ENCODE measurements around the gene PIP4K2B.

The PIP4K2B gene

GRCh38 chr17:38799501-38800236 lies at the start of gene PIP4K2B:
Gene PIP4K2B (minus strand): TSS chr17:38799556. CDS start chr17:38799424, 132 bp downstream.
- H3K4me3 ChIP-seq (replicated peaks; ENCODE audit: low read depth, low read length), result peak within 1 kb of the TSS; percentile 80
- DNase-seq (ENCODE audit: low read depth), result peak; percentile 99
- TF ChIP-seq CTCF (IDR thresholded peaks at IDR 0.05; ENCODE audit: low read length, missing control alignments), result no peak

GRCh38 chr17:38848557-38848891 lies 49.2 kb upstream of the PIP4K2B start:
- no peak for DNase-seq (ENCODE audit: low read depth)
- TF ChIP-seq CTCF (IDR thresholded peaks at IDR 0.05; ENCODE audit: low read length, missing control alignments), result no peak

GRCh38 chr17:38844261-38844757 lies 45.0 kb upstream of the PIP4K2B start:
- no peak for TF ChIP-seq CTCF (IDR thresholded peaks at IDR 0.05; ENCODE audit: low read length, missing control alignments)
- no peak for DNase-seq (ENCODE audit: low read depth)
- no peak overlapping the region for H3K4me3 ChIP-seq (replicated peaks; ENCODE audit: low read depth, low read length)

More at GRCh38 chr17:38848557-38848891, 49.2 kb upstream of the PIP4K2B start:
- H3K4me3 ChIP-seq (replicated peaks; ENCODE audit: low read depth, low read length), result no peak overlapping the region

DNA sequence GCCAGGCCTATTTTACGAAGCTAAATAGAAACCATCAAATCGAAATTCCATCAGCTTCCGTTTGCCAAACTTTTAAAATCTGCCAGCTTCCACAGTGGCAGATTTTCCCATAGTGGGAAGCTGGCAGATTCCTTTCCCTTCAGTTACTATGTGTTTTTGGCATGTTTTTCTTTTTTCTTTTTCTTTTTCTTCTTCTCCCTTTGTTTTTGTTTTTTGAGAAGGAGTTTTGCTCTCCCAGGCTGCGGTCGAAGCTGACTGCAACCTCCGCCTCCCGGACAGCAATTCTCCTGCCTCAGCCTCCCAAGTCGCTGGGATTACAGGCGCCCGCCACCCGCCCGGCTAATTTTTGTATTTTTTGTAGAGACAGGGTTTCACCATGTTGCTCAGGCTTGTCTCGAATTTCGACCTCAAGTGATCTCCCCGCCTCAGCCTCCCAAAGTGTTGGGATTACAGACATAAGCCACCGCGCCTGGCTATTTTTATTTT lies 26.4 kb upstream of the PIP4K2B start:
- no peak for DNase-seq (ENCODE audit: low read depth)
- no peak for TF ChIP-seq CTCF (IDR thresholded peaks at IDR 0.05; ENCODE audit: low read length, missing control alignments)
- H3K4me3 ChIP-seq (replicated peaks; ENCODE audit: low read depth, low read length), result peak overlapping the region; percentile 99

DNA sequence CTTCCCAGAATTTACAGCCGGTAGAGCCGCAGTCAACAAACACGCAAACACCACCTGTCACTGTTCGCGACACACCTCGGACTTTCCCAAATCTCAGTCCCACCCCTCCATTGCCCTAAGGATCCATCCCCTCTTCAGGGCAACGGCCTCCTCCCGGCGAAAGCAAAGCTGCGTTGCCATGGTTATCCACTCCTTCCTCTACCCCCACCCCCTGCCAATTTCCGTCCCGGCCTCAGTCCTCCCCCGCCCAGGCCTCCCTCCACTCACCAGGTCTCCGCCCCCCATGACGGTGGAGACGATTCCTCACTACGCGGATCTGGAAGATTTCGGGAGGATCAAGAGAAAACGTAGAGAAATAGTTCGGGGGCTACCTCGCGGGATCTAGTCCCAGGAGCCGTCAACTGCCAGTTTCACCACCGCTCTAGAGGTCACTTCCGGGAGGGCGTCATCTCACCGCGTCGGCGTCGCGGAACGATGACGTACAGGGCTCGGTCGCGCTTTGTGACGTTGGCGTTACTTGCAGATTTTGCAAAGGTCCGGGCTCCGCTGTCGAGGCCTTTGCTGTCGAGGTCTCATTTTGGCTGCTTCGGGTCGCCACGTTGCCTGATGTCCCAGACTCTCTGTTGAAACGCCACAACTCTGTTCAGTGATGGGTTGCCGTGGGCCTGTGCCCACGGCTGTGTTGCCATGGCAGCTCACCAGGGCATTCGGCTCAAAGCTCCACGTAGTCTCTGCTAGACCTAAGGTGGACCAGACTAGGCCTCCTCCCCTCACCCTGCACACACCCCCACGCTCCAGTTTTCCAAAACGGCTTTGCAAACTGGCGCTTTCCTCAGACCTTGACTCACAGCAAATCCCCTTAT lies 25.8 kb upstream of the PIP4K2B start, which contains the start of gene CWC25:
TSS of gene CWC25 (minus strand) at position 423 of the 863 bp plus-strand sequence. CDS start at position 285, 138 bp downstream.
- peak; percentile 98 for DNase-seq (ENCODE audit: low read depth)
- TF ChIP-seq CTCF (IDR thresholded peaks at IDR 0.05; ENCODE audit: low read length, missing control alignments), result no peak
- peak within 1 kb of the TSS; percentile 99 for H3K4me3 ChIP-seq (replicated peaks; ENCODE audit: low read depth, low read length)

DNA sequence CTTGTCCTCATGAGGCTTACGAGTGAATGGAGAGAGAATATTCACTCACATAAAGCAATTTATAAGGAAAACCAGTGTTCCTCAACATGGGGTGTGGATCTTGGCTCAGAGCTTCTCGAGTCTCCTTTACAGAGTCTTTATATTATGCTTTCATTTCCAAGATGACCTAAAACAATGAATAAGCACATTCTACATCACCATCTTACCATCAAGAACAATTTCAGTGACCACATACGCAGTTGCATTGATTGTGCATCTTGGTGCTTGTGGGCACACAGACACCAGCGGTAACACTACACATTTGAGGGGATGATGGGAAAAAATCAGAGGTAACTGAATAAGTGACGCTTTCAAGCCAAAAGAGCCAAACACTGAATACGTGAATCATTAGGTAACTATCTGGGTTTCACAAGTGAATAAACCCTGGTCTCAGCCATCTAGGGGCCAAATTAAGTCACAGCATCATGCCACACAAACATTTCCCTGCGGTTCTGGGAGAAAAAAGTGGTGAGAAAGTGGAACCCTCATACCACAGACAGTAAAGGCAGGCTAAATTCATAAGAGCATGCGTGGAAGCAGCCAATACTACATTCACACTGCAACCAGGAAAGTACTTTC lies 16.3 kb upstream of the PIP4K2B start:
- DNase-seq (ENCODE audit: low read depth), result peak; percentile 56
- H3K4me3 ChIP-seq (replicated peaks; ENCODE audit: low read depth, low read length), result no peak overlapping the region
- peak; percentile 33 for TF ChIP-seq CTCF (IDR thresholded peaks at IDR 0.05; ENCODE audit: low read length, missing control alignments)

Data from fibroblast of pulmonary artery (primary cell).